GM18861 (cell line): ENCODE results near the gene DGKI.

Source experiments
- ATAC-seq: cut with Tn5 transposase; IDR thresholded peaks from one replicate; pipeline ENCODE4 v1.9.1; 2021; ENCODE audit not compliant: unreplicated experiment

DGKI gene

GRCh38 chr7:137439829-137440825 is 406.6 kb downstream of the DGKI start:
- no peak for ATAC-seq

DNA sequence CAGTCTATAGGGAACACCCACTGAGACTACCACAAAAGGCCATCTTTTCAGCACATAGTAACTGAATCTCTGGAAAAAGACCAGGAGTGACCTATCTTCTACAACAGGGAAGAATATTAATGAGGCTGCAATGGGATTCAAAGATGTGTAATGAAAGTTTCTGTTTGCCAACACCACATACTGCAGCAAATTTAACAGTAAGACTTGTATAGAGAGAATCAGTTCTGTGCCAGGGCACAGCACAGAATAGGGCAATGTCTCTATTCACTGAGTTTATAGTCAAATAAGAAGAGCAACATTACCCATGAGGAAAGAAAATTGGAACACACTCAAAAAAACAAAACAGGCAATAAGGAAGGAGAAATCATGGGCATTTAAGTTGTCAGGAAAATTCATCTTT is 411.8 kb downstream of the DGKI start:
- no peak for ATAC-seq

DNA sequence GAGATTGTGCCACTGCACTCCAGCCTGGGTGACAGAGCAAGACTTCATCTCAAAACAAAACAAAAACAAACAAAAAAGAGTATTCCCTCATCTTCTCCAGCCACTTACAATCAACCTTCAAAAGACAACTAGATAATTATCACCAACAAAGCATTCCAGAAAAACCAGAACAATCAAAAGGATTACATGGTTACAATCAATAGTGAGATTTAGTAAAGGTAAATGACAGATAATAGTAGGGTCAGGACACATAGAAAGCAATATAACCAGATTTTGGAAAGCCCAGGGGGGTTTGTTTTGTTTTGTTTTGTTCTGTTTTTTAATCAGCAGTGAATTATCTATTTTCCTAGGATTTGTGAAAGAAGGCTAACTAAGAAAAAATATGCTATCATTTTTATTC is 412.2 kb downstream of the DGKI start:
- ATAC-seq = no peak

DNA sequence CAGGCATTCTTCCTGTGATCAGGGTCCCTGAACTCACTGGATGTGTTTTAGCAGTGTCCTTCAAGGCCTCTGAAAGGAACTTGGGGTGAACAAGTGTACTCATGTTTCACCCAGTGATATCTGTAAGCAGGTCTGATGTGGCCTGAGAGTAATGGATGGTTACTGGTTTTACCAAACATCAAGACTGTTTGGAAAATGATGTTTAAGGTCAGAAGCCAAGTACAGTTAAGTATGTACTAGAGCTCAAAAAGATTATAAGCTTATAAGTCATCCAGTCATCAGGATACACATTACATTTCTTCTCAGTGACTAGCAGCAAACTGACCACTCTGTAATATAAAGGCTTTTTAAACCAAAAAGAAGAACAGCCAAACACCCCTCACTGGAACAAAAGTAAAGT is 423.5 kb downstream of the DGKI start:
- no peak for ATAC-seq

DNA sequence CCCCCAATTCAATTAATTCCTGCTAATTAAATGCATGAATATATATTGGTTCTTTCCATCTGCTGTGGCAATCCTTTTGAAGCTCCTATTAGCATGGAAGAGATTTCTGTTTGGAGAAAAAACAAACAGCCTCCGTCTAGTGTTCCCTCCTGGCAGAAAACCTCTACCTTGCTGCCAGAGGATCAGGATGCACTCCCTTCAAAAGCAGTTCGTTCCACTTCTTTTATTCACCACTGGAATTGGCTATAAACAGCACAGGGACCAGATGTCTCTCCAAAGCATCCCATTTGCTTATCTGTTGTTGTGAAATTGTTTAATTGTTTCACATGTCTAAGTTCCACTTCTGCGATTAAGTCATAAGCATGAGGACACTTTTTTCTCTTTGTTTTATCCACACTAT is 425.4 kb downstream of the DGKI start:
- ATAC-seq = no peak

DNA sequence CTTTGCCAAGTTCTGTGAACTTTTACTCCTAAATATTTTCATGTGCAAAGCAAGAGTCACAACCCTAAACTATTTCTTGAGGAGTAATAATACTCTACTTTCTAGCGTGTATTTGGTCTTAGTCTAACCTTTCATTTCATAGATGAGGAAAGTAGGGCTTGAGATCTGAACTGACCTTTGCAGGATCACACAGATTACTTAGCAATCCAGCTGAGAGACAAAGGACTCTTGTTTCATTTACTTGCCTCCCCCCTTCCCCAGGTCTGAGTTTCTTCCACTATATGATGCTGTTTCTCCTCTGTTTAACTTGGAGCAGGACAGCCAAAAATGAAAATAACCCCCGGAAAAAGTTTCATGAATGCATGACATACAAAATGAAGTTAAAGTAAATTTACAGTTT is 427.9 kb downstream of the DGKI start:
- no peak for ATAC-seq

DNA sequence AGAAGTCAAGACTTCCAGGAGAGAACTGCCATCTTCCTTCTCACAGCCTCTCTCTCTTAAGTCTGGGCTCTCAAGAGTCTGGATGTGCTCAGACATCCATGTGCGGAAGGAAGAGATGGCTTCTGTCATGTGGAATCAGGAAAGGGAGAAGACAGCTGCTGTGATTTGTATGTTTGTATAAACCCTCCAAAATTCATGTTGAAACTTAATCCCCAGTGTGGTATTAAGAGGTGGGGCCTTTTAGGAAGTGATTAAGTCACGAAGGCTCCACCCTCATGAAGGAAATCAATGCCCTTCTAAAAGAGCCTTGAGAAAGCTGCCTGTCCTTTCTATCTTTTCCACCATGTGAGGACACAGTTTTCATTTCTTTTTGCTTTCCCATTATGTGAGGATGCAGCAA is 429.3 kb downstream of the DGKI start:
- ATAC-seq = no peak

DNA sequence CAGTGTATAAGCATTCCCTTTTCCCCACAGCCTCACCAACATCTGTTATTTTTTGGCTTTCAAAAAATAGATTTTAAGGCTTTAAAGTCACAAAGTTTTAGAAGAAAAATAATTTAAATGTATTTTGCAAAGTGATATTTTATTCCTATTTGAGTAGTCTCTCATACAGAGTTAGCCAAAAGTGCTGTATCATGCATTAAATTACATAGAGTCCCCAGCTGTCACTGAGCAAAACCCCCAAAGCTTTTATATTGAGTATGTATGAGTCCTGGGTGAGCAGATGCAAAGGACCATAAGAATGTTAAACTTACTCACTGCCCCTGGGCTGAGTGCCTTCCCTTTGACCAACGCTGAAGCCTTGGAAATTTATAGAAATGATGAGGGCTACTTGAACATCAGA is 432.9 kb downstream of the DGKI start:
- no peak for ATAC-seq

GRCh38 chr7:137411446-137411845 is 435.3 kb downstream of the DGKI start:
- no peak for ATAC-seq

DNA sequence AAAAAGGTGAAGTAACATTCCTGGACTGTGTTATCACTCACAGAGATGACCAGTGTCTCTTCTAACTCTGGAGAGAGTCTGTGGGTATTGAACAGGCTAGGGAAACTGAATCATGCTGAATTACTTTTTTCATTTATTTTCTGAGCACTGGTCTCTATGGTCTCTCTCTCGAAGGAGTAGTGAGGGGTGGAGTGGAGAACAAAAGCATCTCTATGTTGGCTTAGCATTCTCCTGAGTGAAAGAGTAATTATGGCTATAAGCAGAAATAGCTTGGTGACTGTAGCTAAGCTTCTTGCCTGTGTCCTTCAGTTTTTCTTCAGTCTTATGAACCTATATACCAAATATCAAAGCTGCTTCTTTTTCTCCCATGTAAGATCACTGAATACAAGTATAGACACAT is 438.6 kb downstream of the DGKI start:
- no peak for ATAC-seq

GRCh38 chr7:137407078-137407477 is 439.7 kb downstream of the DGKI start:
- ATAC-seq = no peak

- no peak for ATAC-seq
Measured at GRCh38 chr7:137404660-137405317, 442.0 kb downstream of the DGKI start.

- no peak for ATAC-seq
Measured at GRCh38 chr7:137403353-137403695, 443.4 kb downstream of the DGKI start.

GRCh38 chr7:137402536-137403352 is 444.0 kb downstream of the DGKI start:
- no peak for ATAC-seq

- ATAC-seq = no peak
Measured at GRCh38 chr7:137399827-137400823, 446.6 kb downstream of the DGKI start.

DNA sequence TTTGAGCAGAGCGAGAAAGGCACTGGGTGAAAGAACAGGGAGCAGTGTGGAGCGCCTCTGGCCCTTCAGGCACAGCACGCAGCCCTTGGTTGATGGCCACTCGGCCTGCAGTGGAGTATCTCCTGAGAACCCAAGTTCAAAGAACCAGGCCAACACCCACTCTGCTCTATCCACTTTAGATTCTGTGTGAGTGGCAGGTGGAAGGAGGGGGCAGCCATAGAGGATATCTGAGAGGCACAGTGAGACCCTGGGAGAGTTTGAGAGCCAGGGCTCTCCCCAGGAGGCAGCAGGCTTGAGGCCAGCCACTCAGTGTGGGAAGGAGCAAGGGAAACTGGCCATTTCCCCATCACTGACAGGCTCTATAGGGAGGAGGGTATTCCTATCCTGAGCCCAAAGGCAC is 450.7 kb downstream of the DGKI start:
- no peak for ATAC-seq

- ATAC-seq = no peak
Measured at GRCh38 chr7:137395420-137395819, 451.4 kb downstream of the DGKI start.

DNA sequence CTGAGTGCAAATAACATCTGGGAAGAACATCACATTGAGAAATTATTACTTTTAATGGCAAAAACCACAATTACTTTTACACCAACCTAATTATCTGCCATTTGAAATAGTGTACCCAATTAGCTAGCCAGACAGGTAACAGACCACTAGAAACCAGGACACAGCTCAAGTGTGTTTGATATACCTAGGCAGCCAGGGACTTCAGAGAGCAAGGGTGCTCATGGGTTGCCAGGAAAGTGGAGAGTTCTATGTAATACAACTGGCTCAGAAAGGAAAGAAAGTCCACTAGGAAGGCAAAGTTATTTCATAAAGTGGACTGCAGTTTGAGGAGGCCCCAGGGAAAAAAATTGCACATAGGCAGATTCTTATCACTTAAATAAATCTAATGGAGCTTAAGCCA is 453.2 kb downstream of the DGKI start:
- ATAC-seq = no peak

GRCh38 chr7:137390076-137390475 is 456.7 kb downstream of the DGKI start:
- ATAC-seq = no peak

- no peak for ATAC-seq
Measured at GRCh38 chr7:137388916-137389315, 457.9 kb downstream of the DGKI start.
